H1 (cell line): ENCODE data around the gene B3GALT5. TPM values are rescaled to one million over a fixed set of nuclear protein-coding genes. Genes with fewer than 3 reads are reported as not detected.

Source experiments
- CTCF ChIA-PET: fragments of 300-600 bp; sonication (Branson Sonifier 250); formaldehyde crosslinking; loops from one replicate; lab custom pipeline; 2021; ENCODE audit not compliant: partially characterized antibody; lab: Charles Lee
- POLR2A ChIA-PET: fragments of 300-600 bp; sonication (Branson Sonifier 250); formaldehyde crosslinking; loops from one replicate; lab custom pipeline; 2021; ENCODE audit warnings: inconsistent platforms; ENCODE audit not compliant: partially characterized antibody; lab: Charles Lee
- DNase-seq, 2 experiments: peaks; one replicate each; pipeline versions ENCODE4 v3.0.0 to v3.0.0-alpha.2; 2010 to 2022; ENCODE audit warnings: low spot score in 2 of 2, low read depth in 1 of 2, mixed read lengths in 1 of 2
- FAIRE-seq: peaks from 2 replicates; lab custom pipeline; 2011; peaks lifted over from hg19 to GRCh38; lab: Jason Lieb, UNC
- H2AFZ ChIP-seq: 2 replicates; pipeline ENCODE4 v1.8.1; 2012; ENCODE audit warnings: low read length, inconsistent platforms
- H2AK5ac ChIP-seq: 2 replicates; pipeline ENCODE4 v1.6.1; 2013; ENCODE audit warnings: low read depth, low read length
- H2BK120ac ChIP-seq: replicated peaks from 2 replicates; pipeline ENCODE3; 2013; ENCODE audit warnings: low read depth, low read length, inconsistent platforms
- H2BK12ac ChIP-seq: 2 replicates; pipeline ENCODE4 v1.6.1; 2013; ENCODE audit warnings: low read depth, low read length
- H2BK15ac ChIP-seq: 2 replicates; pipeline ENCODE4 v1.6.1; 2013; ENCODE audit warnings: low read length
- H2BK20ac ChIP-seq: 2 replicates; pipeline ENCODE4 v1.6.1; 2013; ENCODE audit warnings: low read length
- H2BK5ac ChIP-seq: 2 replicates; pipeline ENCODE4 v1.6.1; 2013; ENCODE audit warnings: low read depth, low read length
- H3K14ac ChIP-seq: 2 replicates; pipeline ENCODE4 v1.6.1; 2013; ENCODE audit warnings: inconsistent platforms; ENCODE audit not compliant: insufficient read length
- H3K18ac ChIP-seq: 2 replicates; pipeline ENCODE4 v1.6.1; 2013; ENCODE audit warnings: low read length; ENCODE audit errors: extremely low read depth
- H3K23ac ChIP-seq: 2 replicates; pipeline ENCODE4 v1.6.1; 2013; ENCODE audit warnings: inconsistent platforms; ENCODE audit not compliant: insufficient read length
- H3K23me2 ChIP-seq: 2 replicates; pipeline ENCODE4 v1.6.1; 2013; ENCODE audit warnings: low read depth, low read length
- H3K27ac ChIP-seq: 2 replicates; pipeline ENCODE4 v1.6.1; 2011; ENCODE audit warnings: low read depth, low read length, inconsistent platforms
- H3K27me3 ChIP-seq, 4 experiments: replicated peaks in 1 of 4; 1 replicate in 1 of 4; 2 replicates in 3 of 4; pipeline versions ENCODE4 v1.6.1 to v1.8.1; 2011 to 2013; ENCODE audit warnings: low read length in 3 of 4, mild to moderate bottlenecking in 3 of 4, inconsistent platforms in 2 of 4, mixed read lengths in 2 of 4, moderate library complexity in 1 of 4; ENCODE audit not compliant: control insufficient read depth in 3 of 4, insufficient read depth in 3 of 4; ENCODE audit errors: extremely low read depth in 1 of 4
- H3K36me3 ChIP-seq, 4 experiments: 2 replicates each; pipeline versions ENCODE4 v1.6.1 to v1.8.1; 2011 to 2013; ENCODE audit warnings: mild to moderate bottlenecking in 4 of 4, low read length in 3 of 4, moderate library complexity in 2 of 4, control low read depth in 1 of 4, inconsistent platforms in 1 of 4; ENCODE audit not compliant: insufficient read depth in 4 of 4, control insufficient read depth in 2 of 4
- H3K4ac ChIP-seq: replicated peaks from 2 replicates; pipeline ENCODE3; 2013; ENCODE audit warnings: low read length, low read depth, mixed read lengths, inconsistent platforms; ENCODE audit not compliant: insufficient read length
- H3K4me1 ChIP-seq, 4 experiments: replicated peaks in 1 of 4; 1 replicate in 1 of 4; 2 replicates in 3 of 4; pipeline versions ENCODE4 v1.6.1 to v1.8.1; 2011 to 2013; ENCODE audit warnings: low read length in 3 of 4, inconsistent platforms in 2 of 4, mixed read lengths in 1 of 4; ENCODE audit not compliant: insufficient read depth in 4 of 4, control insufficient read depth in 3 of 4
- H3K4me2 ChIP-seq, 2 experiments: 2 replicates each; pipeline versions ENCODE4 v1.6.1 to v1.8.1; 2011 to 2013; ENCODE audit warnings: low read depth in 2 of 2, low read length in 2 of 2, control low read depth in 1 of 2, inconsistent platforms in 1 of 2, mild to moderate bottlenecking in 1 of 2; ENCODE audit not compliant: insufficient read depth in 1 of 2
- H3K4me3 ChIP-seq, 4 experiments: fragments of 200-600, 300-600 bp in 1 of 4; sonication (generic), shearing (Covaris generic), sonication (Bioruptor Twin) in 1 of 4; 2 replicates each; pipeline versions ENCODE4 v1.5.1 to v1.8.1; 2011 to 2016; ENCODE audit warnings: low read length in 4 of 4, low read depth in 3 of 4, control low read depth in 2 of 4, inconsistent platforms in 2 of 4, mild to moderate bottlenecking in 2 of 4, mixed read lengths in 1 of 4, moderate library complexity in 1 of 4; ENCODE audit not compliant: insufficient read depth in 2 of 4; ENCODE audit errors: extremely low read depth in 1 of 4
- H3K56ac ChIP-seq: replicated peaks from 2 replicates; pipeline ENCODE3; 2013; ENCODE audit warnings: low read depth, mild to moderate bottlenecking, mixed read lengths, low read length, inconsistent platforms; ENCODE audit not compliant: insufficient read length
- H3K79me1 ChIP-seq: 2 replicates; pipeline ENCODE4 v1.6.1; 2013; ENCODE audit warnings: low read depth, low read length, control low read depth
- H3K79me2 ChIP-seq, 2 experiments: 2 replicates each; pipeline versions ENCODE4 v1.6.1 to v1.8.1; 2012 to 2013; ENCODE audit warnings: low read length in 2 of 2, mild to moderate bottlenecking in 2 of 2, inconsistent platforms in 1 of 2; ENCODE audit not compliant: insufficient read depth in 2 of 2, control insufficient read depth in 1 of 2
- H3K9ac ChIP-seq, 4 experiments: replicated peaks in 1 of 4; 1 replicate in 1 of 4; 2 replicates in 3 of 4; pipeline versions ENCODE4 v1.6.1 to v1.8.1; 2011 to 2013; ENCODE audit warnings: low read depth in 3 of 4, low read length in 3 of 4, control low read depth in 2 of 4, mild to moderate bottlenecking in 2 of 4, moderate library complexity in 2 of 4, inconsistent platforms in 1 of 4; ENCODE audit errors: extremely low read depth in 1 of 4
- H3K9me3 ChIP-seq, 2 experiments: 2 replicates each; pipeline versions ENCODE4 v1.6.1 to v1.8.1; 2012 to 2013; ENCODE audit warnings: mild to moderate bottlenecking in 2 of 2, moderate library complexity in 2 of 2, control low read depth in 1 of 2, inconsistent platforms in 1 of 2, low read depth in 1 of 2, low read length in 1 of 2, mixed read lengths in 1 of 2; ENCODE audit not compliant: insufficient read depth in 2 of 2
- H4K20me1 ChIP-seq, 2 experiments: replicated peaks in 1 of 2; 2 replicates each; pipeline versions ENCODE3 to v1.8.1; 2011 to 2013; ENCODE audit warnings: inconsistent platforms in 2 of 2, low read length in 2 of 2, mild to moderate bottlenecking in 1 of 2; ENCODE audit not compliant: insufficient read depth in 2 of 2, control insufficient read depth in 1 of 2
- H4K5ac ChIP-seq: 2 replicates; pipeline ENCODE4 v1.6.1; 2013; ENCODE audit warnings: low read length, low read depth, mixed read lengths, inconsistent platforms; ENCODE audit not compliant: insufficient read length
- H4K8ac ChIP-seq: 2 replicates; pipeline ENCODE4 v1.8.0; 2013; ENCODE audit warnings: mild to moderate bottlenecking, moderate library complexity, low read length, inconsistent platforms; ENCODE audit not compliant: insufficient read depth; ENCODE audit errors: extremely low read depth
- H4K91ac ChIP-seq: replicated peaks from 2 replicates; pipeline ENCODE3; 2013; ENCODE audit warnings: low read length, mixed read lengths, inconsistent platforms; ENCODE audit not compliant: insufficient read length
- BCL11A ChIP-seq, 2 experiments: IDR thresholded peaks; one replicate each; pipeline ENCODE4 v1.6.1; 2011; ENCODE audit warnings: low read depth in 2 of 2, low read length in 2 of 2, mild to moderate bottlenecking in 2 of 2
- CBX8 ChIP-seq: fragments of 300-800, 300-1000 bp; sonication (generic); IDR thresholded peaks from 2 replicates; pipeline ENCODE4 v1.7.1; 2016; ENCODE audit warnings: low read depth, low read length, borderline replicate concordance
- HDAC6 ChIP-seq: IDR thresholded peaks from one replicate; pipeline ENCODE4 v1.7.1; 2012; ENCODE audit warnings: low read depth, mild to moderate bottlenecking, inconsistent platforms, low read length, moderate library complexity
- KDM5A ChIP-seq: fragments of 200-600 bp; IDR thresholded peaks from 2 replicates; pipeline ENCODE4 v1.7.1; 2012; ENCODE audit warnings: mild to moderate bottlenecking, low read length, inconsistent platforms, mixed read lengths
- TCF12 ChIP-seq: IDR thresholded peaks from 2 replicates; pipeline ENCODE4 v1.6.1; 2011; ENCODE audit warnings: low read depth, mild to moderate bottlenecking, low read length
- YY1 ChIP-seq: IDR thresholded peaks from 2 replicates; pipeline ENCODE4 v1.6.1; 2011; ENCODE audit warnings: low read depth, mild to moderate bottlenecking, low read length
- WGBS, 2 experiments: shearing (Covaris generic) in 1 of 2; methylation state at CpG; one replicate each; pipeline versions ENCODE4 v1.1.6 to v1.1.7; 2013 to 2015; ENCODE audit warnings: low lambda C conversion rate in 2 of 2, mixed read lengths in 2 of 2, inconsistent platforms in 1 of 2, low coverage in 1 of 2, missing lambda C conversion rate in 1 of 2; ENCODE audit not compliant: insufficient replicate concordance in 2 of 2, insufficient coverage in 1 of 2, insufficient read length in 1 of 2; ENCODE audit errors: extremely low coverage in 1 of 2, missing lambda C conversion rate in 1 of 2; 5-methylcytosine and 5-hydroxymethylcytosine counted together
- polyA plus RNA-seq, 7 experiments: library from polyadenylated mRNA; depleted of rRNA in 3 of 7; stranded (reverse) in 5 of 7; unstranded in 2 of 7; fragments of >200 nt in 5 of 7; fragments of 200-250 nt in 2 of 7; gene quantifications; 1 replicate in 5 of 7; 2 replicates in 1 of 7; 4 replicates in 1 of 7; pipeline versions ENCODE4 v1.2.1 to v1.2.3, GENCODE V29; 2011 to 2013; ENCODE audit warnings: missing spikeins in 2 of 7, mixed read lengths in 2 of 7
- total RNA-seq: library from RNA; stranded (reverse); fragmentation: NEBNext Ultra II Directional; extraction: Animal tissue kit (Norgen Biotek cat#: 25700); gene quantifications from 2 replicates; pipeline ENCODE4 v1.2.1, GENCODE V29; 2021

Gene B3GALT5
- total and polyA plus RNA-seq, 2 of the 8 experiments (the other 6 are each of a cell fraction or from before 2014, with no cell fraction given): 11.9 to 25.1 TPM

GRCh38 chr21:39669976-39670661 is 57.4 kb downstream of the B3GALT5 start:
- Histone ChIP-seq H3K79me1 (peaks cover 2% of the 10 kb centered on the region; the same call in 1 of the 2 replicates), H3K4me2 (no peak overlapping the region), H3K36me3 (peaks cover 0 to 14% (median under 1%) of the 10 kb centered on the region in 4 experiments; a peak in 3 of 8 replicates), H2BK15ac (no peak overlapping the region), H2BK20ac (no peak overlapping the region), H3K4ac (no peak overlapping the region), H3K14ac (no peak overlapping the region), H3K23ac (no peak overlapping the region), H3K27me3 (no peaks in the 10 kb centered on the region), H3K23me2 (no peaks in the 10 kb centered on the region), H2BK12ac (no peak overlapping the region), H4K5ac (no peak overlapping the region), H3K4me3 (no peak overlapping the region), H3K27ac (no peak overlapping the region), H4K91ac (no peak overlapping the region), H3K4me1 (peaks cover 0 to 6% (median under 1%) of the 10 kb centered on the region in 4 experiments; a peak in 3 of 7 replicates), H2AK5ac (no peak overlapping the region), H3K9me3 (no peaks in the 10 kb centered on the region), H3K56ac (no peak overlapping the region), H3K18ac (no peak overlapping the region), H3K79me2 (no peaks in the 10 kb centered on the region), H3K9ac (no peak overlapping the region), H2BK120ac (no peak overlapping the region), H4K8ac (no peak overlapping the region), H2BK5ac (no peak overlapping the region), H2AFZ (no peak overlapping the region), H4K20me1 (peaks cover 0 to 1% of the 10 kb centered on the region in 2 experiments)
- DNase-seq (no peak), FAIRE-seq (no peak)
- CTCF ChIA-PET: interaction anchor here (1.1 to 1.5 kb wide), 4 partner anchors 12 to 38 kb away, joined by 3 to 4 read pairs (median 4); no protein-coding TSS in a partner anchor
- no peak for TF ChIP-seq YY1
- no peak for TF ChIP-seq TCF12
- TF ChIP-seq HDAC6: no peak
- TF ChIP-seq BCL11A (IDR thresholded peaks at IDR 0.05; ENCODE audit: low read depth in 2 of 2, low read length in 2 of 2): no peak
- no peak for TF ChIP-seq KDM5A
- TF ChIP-seq CBX8: no peak
- 91% methylated on average over 8 of the region's 8 CpGs; no CpG with 5 or more reads in 1 of the 2 experiments for WGBS, 2 experiments
- POLR2A ChIA-PET: interaction anchor here (3.2 kb wide), 1 partner anchor 11 kb away, joined by 21 read pairs; no protein-coding TSS in a partner anchor
